Measurements from ENCODE around the gene QSOX1. TPM values are rescaled to one million over a fixed set of nuclear protein-coding genes. Genes with fewer than 3 reads are reported as not detected.

The QSOX1 gene
- polyA plus RNA-seq, 3 donors from 2014 or later, result 14.7 to 18.7 (median 15.8) TPM

GRCh38 chr1:180135535-180135934 is 19.1 kb upstream of the QSOX1 start:
- H3K4me3 Mint-ChIP-seq, result no peak overlapping the region
- H3K27ac Mint-ChIP-seq, result no peak overlapping the region
- H3K9me3 Mint-ChIP-seq, result no peaks in the 10 kb centered on the region
- DNase-seq, result no peak
- H3K27me3 Mint-ChIP-seq (ENCODE audit: low read depth in 3 of 3), result peaks cover 4 to 6% (median 4%) of the 10 kb centered on the region in 3 donors
- no peaks in the 10 kb centered on the region for H3K4me1 Mint-ChIP-seq
- H3K36me3 Mint-ChIP-seq, result no peaks in the 10 kb centered on the region

- Mint-ChIP-seq H3K27me3 (ENCODE audit: low read depth in 3 of 3) (peaks cover 4 to 6% (median 4%) of the 10 kb centered on the region in 3 donors), H3K4me3 (no peak overlapping the region), H3K4me1 (no peaks in the 10 kb centered on the region), H3K9me3 (no peaks in the 10 kb centered on the region), H3K27ac (no peak overlapping the region), H3K36me3 (no peaks in the 10 kb centered on the region)
- DNase-seq, result no peak
Measured at GRCh38 chr1:180136331-180136967, 18.2 kb upstream of the QSOX1 start.

- Mint-ChIP-seq H3K9me3 (no peaks in the 10 kb centered on the region), H3K27ac (no peak overlapping the region), H3K4me3 (no peak overlapping the region), H3K4me1 (no peaks in the 10 kb centered on the region), H3K36me3 (no peaks in the 10 kb centered on the region), H3K27me3 (ENCODE audit: low read depth in 3 of 3) (peaks cover 2 to 6% (median 4%) of the 10 kb centered on the region in 3 donors)
- no peak for DNase-seq
Measured at GRCh38 chr1:180136968-180137356, 17.7 kb upstream of the QSOX1 start.

GRCh38 chr1:180137776-180138175 is 16.9 kb upstream of the QSOX1 start:
- H3K4me3 Mint-ChIP-seq, result no peak overlapping the region
- no peaks in the 10 kb centered on the region for H3K9me3 Mint-ChIP-seq
- no peaks in the 10 kb centered on the region for H3K36me3 Mint-ChIP-seq
- H3K27ac Mint-ChIP-seq, result no peak overlapping the region
- H3K27me3 Mint-ChIP-seq (ENCODE audit: low read depth in 3 of 3), result peaks cover 2 to 6% (median 4%) of the 10 kb centered on the region in 3 donors
- no peaks in the 10 kb centered on the region for H3K4me1 Mint-ChIP-seq
- no peak for DNase-seq

DNA sequence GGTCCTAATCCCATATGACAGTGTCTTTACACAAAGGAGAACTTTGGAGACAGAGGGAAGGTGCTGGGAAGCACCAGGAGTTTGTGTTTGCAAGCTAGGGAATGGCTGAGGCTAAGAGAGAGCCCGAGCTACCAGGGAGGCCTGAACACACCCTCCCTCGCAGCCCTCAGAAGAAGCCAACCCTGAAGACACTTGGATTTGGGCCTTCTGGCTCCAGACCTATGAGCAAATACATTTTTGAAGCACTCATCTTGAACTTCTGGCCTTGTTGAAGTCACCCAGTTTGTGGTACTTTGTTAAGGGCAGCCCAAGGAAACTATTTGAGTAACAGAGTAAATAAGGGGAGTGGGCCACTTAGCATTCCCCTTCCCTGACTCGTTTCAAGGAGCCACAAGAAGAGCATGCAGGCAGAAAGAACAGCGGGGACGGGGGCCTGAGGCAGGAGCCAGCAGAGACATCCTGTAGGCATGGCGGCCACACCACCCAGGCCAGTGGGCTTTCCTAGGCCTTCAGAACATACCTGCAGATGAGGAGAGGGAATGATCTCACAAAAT is 13.2 kb upstream of the QSOX1 start:
- no peaks in the 10 kb centered on the region for H3K4me1 Mint-ChIP-seq
- no peaks in the 10 kb centered on the region for H3K9me3 Mint-ChIP-seq
- H3K27ac Mint-ChIP-seq, result no peak overlapping the region
- no peak for DNase-seq
- no peaks in the 10 kb centered on the region for H3K36me3 Mint-ChIP-seq
- no peak overlapping the region for H3K4me3 Mint-ChIP-seq
- peaks cover 2 to 9% (median 3%) of the 10 kb centered on the region in 3 donors for H3K27me3 Mint-ChIP-seq (ENCODE audit: low read depth in 3 of 3)

GRCh38 chr1:180143359-180143758 is 11.3 kb upstream of the QSOX1 start:
- no peaks in the 10 kb centered on the region for H3K9me3 Mint-ChIP-seq
- no peak overlapping the region for H3K27ac Mint-ChIP-seq
- DNase-seq, result no peak
- H3K4me1 Mint-ChIP-seq, result no peaks in the 10 kb centered on the region
- H3K36me3 Mint-ChIP-seq, result no peaks in the 10 kb centered on the region
- H3K27me3 Mint-ChIP-seq (ENCODE audit: low read depth in 3 of 3), result peaks cover 2 to 7% (median 3%) of the 10 kb centered on the region in 3 donors
- H3K4me3 Mint-ChIP-seq, result no peak overlapping the region

- H3K9me3 Mint-ChIP-seq, result no peaks in the 10 kb centered on the region
- peaks cover 2 to 7% (median 2%) of the 10 kb centered on the region in 3 donors for H3K27me3 Mint-ChIP-seq (ENCODE audit: low read depth in 3 of 3)
- no peaks in the 10 kb centered on the region for H3K4me1 Mint-ChIP-seq
- no peak for DNase-seq
- H3K36me3 Mint-ChIP-seq, result no peaks in the 10 kb centered on the region
- no peak overlapping the region for H3K27ac Mint-ChIP-seq
- H3K4me3 Mint-ChIP-seq, result no peak overlapping the region
Measured at GRCh38 chr1:180144659-180145357, 9.9 kb upstream of the QSOX1 start.

GRCh38 chr1:180145446-180145845 is 9.2 kb upstream of the QSOX1 start:
- no peak for DNase-seq
- Mint-ChIP-seq H3K27me3 (ENCODE audit: low read depth in 3 of 3) (peaks cover 2 to 7% (median 2%) of the 10 kb centered on the region in 3 donors), H3K36me3 (no peaks in the 10 kb centered on the region), H3K27ac (no peak overlapping the region), H3K9me3 (no peaks in the 10 kb centered on the region), H3K4me1 (no peaks in the 10 kb centered on the region), H3K4me3 (no peak overlapping the region)

GRCh38 chr1:180150982-180151381 is 3.7 kb upstream of the QSOX1 start:
- peaks cover 14 to 17% of the 10 kb centered on the region in 2 donors for H3K4me1 Mint-ChIP-seq
- peaks cover 7 to 16% (median 8%) of the 10 kb centered on the region in 3 donors for H3K27me3 Mint-ChIP-seq (ENCODE audit: low read depth in 3 of 3)
- H3K27ac Mint-ChIP-seq, result no peak overlapping the region
- H3K36me3 Mint-ChIP-seq, result no peaks in the 10 kb centered on the region
- no peak for DNase-seq
- no peak overlapping the region for H3K4me3 Mint-ChIP-seq
- H3K9me3 Mint-ChIP-seq, result no peaks in the 10 kb centered on the region

DNA sequence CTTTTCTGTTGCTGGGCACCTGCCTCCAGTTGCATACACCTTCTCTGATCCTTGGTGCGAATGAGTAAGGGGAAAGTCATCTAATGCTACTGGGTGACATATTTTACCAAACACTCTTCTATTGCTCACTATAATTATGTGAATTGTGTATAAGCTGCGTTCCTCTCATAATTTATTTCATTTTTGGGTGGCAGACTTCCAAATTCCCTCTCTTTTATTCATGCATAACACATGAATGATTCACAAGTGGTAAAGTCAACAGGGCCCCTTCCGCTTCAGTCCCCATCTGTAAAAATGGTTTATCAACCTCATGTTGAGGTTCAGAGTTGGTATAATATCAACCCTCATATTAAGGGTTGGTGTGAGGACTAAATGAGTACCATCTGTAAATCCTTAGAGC is 3.2 kb upstream of the QSOX1 start:
- Mint-ChIP-seq H3K36me3 (no peaks in the 10 kb centered on the region), H3K4me1 (peaks cover 19 to 22% of the 10 kb centered on the region in 2 donors), H3K27me3 (ENCODE audit: low read depth in 3 of 3) (peaks cover 7 to 20% (median 8%) of the 10 kb centered on the region in 3 donors), H3K9me3 (no peaks in the 10 kb centered on the region), H3K4me3 (no peak overlapping the region), H3K27ac (peak overlapping the region in 1 of 6 donors; percentile 29)
- DNase-seq, result no peak

- Mint-ChIP-seq H3K27me3 (ENCODE audit: low read depth in 3 of 3) (peaks cover 5 to 20% (median 8%) of the 10 kb centered on the region in 3 donors), H3K4me1 (peaks cover 23 to 28% of the 10 kb centered on the region in 2 donors), H3K36me3 (no peaks in the 10 kb centered on the region), H3K9me3 (no peaks in the 10 kb centered on the region), H3K27ac (peak overlapping the region in 1 of 6 donors; percentile 78), H3K4me3 (no peak overlapping the region)
- DNase-seq, result no peak
Measured at GRCh38 chr1:180152588-180152987, 2.1 kb upstream of the QSOX1 start.

- H3K27me3 Mint-ChIP-seq (ENCODE audit: low read depth in 3 of 3), result peaks cover 5 to 20% (median 8%) of the 10 kb centered on the region in 3 donors
- no peaks in the 10 kb centered on the region for H3K36me3 Mint-ChIP-seq
- H3K9me3 Mint-ChIP-seq, result no peaks in the 10 kb centered on the region
- H3K4me1 Mint-ChIP-seq, result peaks cover 23 to 31% of the 10 kb centered on the region in 2 donors
- H3K27ac Mint-ChIP-seq, result peak overlapping the region in 2 of 6 donors; percentile 4 to 78
- no peak for DNase-seq
- peak overlapping the region; percentile 43 to 93 (median 89) for H3K4me3 Mint-ChIP-seq
Measured at GRCh38 chr1:180153032-180153431, 1.6 kb upstream of the QSOX1 start.

GRCh38 chr1:180154003-180154324 is 705 bp upstream of the QSOX1 start:
- H3K36me3 Mint-ChIP-seq, result no peaks in the 10 kb centered on the region
- DNase-seq, result no peak
- H3K9me3 Mint-ChIP-seq, result no peaks in the 10 kb centered on the region
- peak overlapping the region; percentile 56 to 92 (median 88) for H3K27ac Mint-ChIP-seq
- peaks cover 23 to 36% of the 10 kb centered on the region in 2 donors for H3K4me1 Mint-ChIP-seq
- peaks cover 5 to 20% (median 8%) of the 10 kb centered on the region in 3 donors for H3K27me3 Mint-ChIP-seq (ENCODE audit: low read depth in 3 of 3)
- peak overlapping the region; percentile 89 to 94 (median 90) for H3K4me3 Mint-ChIP-seq

GRCh38 chr1:180155182-180155682 is 563 bp downstream of the QSOX1 start:
- Mint-ChIP-seq H3K27me3 (ENCODE audit: low read depth in 3 of 3) (peaks cover 5 to 20% (median 8%) of the 10 kb centered on the region in 3 donors), H3K9me3 (no peaks in the 10 kb centered on the region), H3K36me3 (no peaks in the 10 kb centered on the region), H3K4me1 (peaks cover 23 to 36% of the 10 kb centered on the region in 2 donors), H3K4me3 (peak overlapping the region; percentile 86 to 92 (median 89)), H3K27ac (peak overlapping the region; percentile 78 to 93 (median 86))
- no peak for DNase-seq
